Activated CD4-positive, alpha-beta T cell treated with anti-CD3 and anti-CD28 coated beads, Interleukin-2, Interleukin-4, amounts not matched to agents 100 ng/mL and 50 ng/mL, durations not matched to agents 16 hours and 8 hours (primary cell): Measurements from ENCODE around the gene FOXO1.

Experiments
- DNase-seq: peaks from one replicate; pipeline ENCODE4 v3.0.0-alpha.2; 2020; ENCODE audit warnings: low spot score

The FOXO1 gene

DNA sequence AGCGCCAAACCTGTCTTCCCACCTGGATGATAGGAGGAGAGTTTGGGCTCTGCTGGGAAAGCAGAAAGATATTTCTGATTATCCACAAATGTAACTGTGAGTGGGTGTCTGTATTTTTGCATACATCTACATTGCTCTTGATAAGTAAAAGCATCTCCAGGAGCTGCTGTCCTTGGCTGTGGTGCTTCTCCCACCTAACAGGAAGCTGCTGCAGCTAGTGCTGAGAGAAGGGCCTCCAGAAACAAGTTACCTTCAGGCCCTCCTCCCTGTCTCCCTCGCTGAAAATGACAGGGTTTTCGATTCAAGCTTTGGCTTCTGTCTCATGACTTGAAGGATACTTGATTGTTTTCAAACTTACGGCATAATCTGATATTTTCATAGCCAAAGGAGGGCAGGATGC is 90.1 kb downstream of the FOXO1 start:
- no peak for DNase-seq

DNA sequence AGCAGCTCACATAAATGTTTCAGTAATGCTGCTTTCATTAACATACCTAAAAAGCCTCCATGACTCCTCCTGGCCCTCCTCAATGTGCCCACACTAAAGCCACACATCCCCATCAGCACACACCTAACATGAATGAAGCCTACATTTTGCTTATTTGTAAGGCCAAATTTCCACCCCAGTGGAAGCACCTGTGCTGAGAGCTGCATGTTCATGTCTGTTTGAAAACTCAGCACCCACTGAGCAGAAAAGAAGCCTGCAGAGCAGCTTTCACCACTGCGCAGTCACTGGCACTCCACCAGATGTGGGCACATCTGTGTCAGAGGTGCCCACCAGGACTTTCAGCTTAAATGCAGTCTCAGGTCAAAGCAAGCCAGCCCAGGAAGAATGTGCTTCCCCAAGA is 93.5 kb downstream of the FOXO1 start:
- DNase-seq: no peak

DNA sequence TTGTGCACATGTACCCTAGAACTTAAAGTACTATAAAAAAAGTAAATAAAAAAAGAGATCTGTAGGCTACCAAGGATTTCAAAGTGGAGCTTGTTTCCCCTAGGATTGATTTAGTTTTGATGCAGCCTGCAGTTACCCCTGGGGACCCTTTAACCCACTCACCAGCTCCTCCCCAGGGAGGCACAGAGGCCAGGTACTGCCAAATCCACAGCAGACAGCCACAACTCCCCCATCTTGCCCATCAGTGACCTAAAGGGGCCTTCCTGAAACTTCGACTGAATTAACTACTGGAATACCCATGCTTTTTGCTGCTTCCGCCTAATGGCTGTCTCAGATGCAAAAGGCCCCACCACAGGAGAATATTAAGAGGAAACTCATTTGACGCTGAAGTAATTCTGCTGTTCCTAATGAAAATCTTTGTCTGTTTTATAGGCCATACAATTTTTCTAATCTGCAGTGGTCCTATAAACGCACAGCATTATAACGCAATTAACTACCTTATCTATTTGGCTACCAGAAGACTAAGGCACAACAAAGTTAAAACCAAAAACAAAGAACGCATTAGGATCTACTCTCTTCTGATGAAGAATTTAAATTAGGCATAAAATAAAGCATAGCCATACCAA is 95.0 kb downstream of the FOXO1 start:
- DNase-seq: no peak

DNA sequence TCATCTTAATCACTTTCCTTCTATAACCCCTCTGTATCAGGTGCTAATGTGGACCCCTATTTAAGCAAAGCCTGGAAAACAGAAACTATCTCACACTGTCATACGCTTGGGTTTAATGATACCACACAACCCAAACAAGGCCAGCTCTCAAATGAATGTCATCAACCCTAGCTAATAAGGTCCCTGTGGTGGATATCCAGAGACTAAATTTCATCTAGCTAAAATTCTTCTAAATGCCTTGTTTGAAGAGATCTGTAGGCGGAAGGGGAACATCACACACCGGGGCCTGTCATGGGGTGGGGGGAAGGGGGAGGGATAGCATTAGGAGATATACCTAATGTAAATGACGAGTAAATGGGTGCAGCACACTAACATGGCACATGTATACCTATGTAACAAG is 95.5 kb downstream of the FOXO1 start:
- no peak for DNase-seq

DNA sequence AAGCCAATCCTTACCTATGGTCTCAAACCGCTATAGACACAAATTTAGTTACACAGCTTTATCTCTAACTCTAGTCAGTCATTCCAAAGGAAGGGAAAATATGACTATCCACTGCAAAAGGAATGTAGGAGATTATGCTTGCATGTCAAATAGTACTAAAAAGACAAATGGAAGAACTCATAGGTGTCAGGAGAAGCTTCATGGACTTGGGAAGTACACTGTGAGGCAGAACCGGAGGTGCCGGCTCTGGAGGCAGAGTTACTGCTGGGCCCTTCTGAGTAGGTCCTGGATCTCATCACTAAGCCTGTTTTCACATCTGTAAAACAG is 97.5 kb downstream of the FOXO1 start:
- no peak for DNase-seq

DNA sequence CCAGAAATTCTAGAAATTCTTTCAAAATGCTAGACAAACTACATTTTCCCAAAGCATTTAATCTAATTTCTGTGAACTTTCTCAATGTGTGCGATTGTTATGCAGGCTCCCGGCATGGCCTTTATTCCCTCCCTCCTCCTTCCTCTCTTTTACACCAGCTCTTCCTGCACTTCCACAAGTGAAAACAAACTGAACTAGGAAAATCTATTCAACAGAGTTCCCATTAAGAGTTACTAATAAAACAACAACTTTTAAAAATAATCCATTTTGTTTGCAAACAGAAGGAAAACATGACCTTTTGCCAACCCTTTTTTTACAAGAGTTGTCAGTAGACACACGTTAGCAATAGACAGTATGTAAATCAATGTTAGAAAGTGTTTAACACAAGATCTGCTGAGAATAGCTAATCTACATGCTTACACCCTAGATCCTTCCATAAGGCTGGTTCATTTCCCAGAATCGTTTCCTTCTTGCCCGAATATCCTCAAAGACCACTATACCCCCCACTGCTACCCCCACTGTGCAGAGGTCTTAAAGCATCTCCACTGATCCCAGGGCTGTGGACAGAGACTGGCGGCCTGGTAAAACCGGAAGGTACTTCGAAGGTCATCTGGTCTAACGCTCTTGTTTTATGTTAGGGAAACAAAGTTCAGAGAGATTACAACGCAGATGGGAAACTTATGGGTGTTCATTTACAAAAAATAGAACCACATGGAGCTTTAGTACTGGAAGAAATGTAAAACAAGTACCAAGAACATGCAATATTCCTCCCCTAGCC is 98.0 kb downstream of the FOXO1 start:
- DNase-seq: no peak

DNA sequence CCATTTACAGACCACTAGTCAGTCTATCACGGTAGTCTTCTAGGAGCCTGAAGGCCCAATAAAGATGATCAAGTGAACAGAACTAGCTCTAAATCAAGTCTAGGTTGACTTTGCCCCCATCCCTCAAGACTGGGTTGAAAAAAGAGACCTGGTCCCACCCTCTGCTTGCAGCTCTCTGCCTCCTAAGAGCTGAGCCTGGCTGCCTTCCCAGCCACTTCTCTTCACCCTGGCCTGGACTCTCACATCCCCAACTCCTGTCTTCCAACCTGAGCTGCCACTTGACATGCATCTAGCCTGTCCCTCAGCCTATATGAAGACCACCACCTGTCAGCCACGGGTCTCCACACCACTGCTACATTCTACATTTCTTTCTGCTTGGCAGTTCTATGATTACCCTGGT is 99.6 kb downstream of the FOXO1 start:
- no peak for DNase-seq

DNA sequence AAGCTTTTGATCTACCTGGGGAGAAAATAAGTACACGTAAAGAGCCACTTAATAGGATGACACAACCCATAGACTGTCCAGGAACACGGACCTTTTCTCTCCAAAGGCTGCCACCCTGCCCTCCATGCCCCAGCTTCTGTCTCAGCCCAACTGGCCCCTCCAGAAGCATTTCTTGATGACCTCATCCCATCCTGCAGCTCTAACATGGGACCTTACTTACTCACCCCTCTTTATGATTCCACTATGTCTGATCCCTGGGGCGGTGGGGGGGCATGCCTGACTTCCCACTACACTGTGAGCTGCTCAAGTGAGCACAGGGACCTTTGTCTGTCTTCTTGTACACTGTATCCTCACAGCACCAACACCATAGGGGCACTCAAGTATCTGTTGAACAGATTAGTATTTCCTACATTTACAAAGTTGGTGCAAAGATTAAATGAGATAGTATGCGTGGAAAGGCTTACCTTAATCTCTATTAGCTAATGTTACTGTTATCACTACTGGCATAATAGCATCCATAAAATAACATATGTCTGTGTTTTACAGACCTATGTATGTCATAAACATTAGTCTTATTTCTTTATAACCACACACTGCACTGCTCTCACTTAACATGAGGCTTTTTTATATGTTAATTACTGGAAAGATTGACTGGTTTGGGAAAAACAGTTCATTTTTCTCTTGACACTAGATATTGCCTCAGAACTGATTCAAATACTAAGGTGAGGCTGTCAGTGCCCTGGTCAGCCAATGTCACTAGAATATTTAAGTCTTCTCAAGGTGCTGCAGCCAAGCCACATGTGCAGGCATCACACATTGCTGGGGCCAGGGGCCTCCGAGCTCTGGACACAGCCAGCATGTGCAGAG is 100.9 kb downstream of the FOXO1 start:
- no peak for DNase-seq

DNA sequence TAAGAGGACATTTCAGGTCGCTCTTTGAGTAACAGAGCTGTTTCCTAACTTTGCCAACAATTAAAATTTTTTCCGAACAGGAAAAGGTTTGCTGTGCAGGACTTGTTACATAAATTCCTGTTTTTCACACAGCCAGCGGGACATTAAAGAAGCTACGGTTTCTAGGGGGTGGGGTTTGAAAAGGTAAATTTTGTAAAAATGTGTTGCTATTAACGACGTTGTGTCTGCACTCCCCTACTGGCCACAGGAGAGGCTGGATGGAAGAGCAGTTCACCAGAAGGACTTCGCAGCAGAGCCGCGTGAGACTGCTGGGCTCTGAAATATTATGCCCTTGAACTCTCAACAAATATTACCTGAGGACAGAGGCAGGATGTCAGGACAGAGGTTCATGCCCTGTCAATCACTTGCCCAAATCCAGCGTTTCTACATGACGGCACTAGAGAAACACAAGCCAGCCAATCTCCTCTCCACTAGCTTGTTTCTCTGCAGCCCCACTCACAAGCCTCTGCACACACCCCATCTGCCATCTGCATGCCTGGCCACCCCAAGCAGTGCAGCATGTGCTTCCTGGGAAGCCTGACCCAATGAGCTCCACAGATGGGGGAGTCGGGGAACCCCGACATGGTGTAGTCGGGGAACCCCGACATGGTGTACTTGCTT is 102.0 kb downstream of the FOXO1 start:
- no peak for DNase-seq

DNA sequence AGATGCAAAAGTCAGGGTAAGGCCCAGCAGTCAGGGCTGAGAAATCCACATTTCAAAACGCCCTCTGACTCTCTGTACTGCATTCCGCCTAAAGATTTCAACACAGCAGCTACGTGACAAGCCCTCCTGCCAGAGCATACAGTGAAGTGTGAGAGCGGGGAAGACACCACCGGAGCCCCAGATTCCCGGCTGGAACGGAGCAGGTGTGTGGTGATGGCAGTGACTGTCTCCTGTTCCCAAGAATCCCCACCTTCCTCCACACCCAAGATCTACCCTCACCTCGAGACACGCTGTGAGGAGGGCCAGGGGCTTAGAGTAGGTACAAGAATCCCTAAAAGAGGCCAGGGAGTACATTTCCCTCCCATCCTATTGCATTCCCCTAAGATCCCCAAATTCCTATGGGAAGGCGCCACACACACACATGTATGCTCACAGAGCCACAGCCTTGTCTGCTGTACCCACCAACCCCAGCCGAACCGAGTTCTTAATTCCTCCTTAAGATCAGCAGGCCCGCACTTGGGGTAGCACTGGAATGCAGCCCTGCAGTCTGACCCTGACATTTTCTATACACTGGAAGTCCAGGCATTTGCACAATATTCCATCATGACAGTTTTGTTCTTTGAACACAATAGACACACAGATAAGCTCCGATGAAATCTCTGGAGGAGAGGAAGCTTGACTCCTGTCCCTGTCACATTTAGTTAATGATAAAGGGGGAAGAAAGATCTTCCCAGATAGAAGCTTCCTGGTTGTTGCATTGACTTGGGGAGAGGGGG is 102.9 kb downstream of the FOXO1 start:
- DNase-seq: no peak

DNA sequence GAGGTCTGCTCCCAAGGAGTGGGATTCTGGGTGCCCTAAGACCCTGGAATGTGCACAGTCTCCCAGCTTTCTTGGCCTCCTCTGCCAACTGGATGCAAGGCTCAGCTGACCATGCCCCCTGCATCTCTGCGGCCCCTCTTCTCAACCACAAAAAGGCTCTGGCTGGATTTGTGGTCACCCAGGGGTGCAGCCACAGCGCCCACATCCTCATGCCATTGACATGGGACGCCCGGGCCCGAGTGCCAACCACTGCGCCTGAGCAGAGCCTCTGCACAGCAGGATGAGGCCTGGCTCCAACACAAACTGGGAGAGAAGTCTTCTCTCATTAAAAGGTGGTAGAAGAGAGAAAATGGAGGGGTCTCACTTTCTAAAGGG is 103.5 kb downstream of the FOXO1 start:
- DNase-seq: peak; percentile 30

DNA sequence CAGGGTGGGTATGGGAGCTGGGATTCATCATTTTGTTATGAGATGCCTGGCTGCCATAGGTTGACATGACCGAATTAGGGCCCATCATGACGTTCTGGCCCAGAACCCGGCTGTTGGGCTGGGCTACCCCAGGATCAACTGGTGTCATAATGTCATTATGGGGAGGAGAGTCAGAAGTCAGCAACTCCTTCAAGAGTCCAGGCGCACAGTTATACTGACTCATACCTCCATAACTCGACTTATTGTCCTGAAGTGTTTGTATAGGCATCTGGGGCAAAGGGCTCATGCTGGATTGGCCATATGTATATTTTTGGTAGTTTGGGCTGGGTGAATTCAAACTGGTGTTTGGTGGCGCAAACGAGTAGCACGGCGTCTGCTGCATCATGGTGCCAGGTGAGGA is 106.5 kb downstream of the FOXO1 start:
- DNase-seq: no peak

DNA sequence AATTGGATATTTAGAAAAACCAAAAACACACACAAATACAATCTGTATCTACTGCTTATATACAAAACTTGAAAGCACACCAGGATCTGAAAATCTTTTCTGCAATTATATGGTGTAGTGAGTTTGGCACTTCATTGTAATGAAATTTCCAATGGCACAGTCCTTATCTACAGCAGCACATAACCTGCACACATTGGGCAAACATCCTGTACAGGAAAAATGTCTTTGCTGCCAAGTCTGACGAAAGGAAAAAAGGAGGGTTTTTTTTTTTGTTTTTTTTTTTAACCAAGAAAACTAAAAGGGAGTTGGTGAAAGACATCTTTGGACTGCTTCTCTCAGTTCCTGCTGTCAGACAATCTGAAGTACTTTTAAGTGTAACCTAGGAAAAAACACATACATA is 107.8 kb downstream of the FOXO1 start:
- no peak for DNase-seq

DNA sequence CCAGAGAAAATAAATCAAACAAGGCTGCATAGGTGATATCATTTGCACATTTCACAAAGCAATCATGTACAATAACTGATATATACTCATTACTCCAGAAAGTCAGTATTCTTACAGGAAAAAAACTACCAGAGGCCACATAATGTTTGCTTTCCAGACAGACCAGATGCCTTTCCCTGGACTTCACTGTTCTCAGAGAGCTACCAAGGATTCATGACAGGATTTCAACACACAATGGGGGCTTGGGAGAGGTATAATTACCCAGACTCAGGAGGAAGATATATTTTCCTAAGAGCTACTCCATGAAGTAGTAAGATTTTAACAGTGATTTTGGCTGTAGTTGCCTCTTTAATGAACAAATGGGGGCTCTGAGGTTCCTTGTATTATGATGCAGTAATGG is 110.0 kb downstream of the FOXO1 start:
- no peak for DNase-seq

DNA sequence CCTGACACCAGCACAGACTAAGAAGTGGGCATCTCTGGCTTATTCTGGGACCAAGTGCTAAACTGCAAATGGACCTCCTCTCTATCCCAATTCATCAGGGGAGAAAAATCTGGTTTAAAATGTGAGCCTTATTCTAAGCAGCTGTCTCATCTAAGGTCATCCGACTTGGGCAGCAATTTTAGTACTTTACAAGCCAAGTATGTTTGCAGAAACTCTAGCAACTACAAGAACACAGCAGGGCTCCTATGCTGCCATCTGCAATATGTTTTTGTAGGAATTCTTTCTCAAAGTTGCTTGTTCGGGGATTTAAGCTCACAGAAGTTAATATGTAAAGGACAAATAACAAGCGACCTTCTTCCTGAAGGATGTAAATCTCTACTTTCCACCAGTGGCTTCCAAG is 113.1 kb downstream of the FOXO1 start:
- no peak for DNase-seq

DNA sequence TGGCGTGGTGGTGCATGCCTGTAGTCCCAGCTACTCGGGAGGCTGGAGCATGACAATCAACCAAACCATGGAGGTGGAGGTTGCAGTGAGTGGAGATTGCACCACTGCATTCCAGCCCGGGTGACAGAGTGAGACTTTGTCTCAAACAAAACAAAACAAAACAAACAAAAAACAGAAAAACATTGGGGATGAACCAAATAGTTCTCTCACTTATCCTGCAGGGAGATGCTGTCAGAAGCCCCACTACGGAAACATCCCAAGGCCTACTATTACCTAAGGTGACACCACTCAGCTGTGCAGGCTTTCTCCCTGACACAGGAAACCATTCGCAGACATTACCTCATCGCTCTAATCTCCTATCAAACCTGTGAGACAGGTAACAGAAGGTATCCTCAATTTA is 113.5 kb downstream of the FOXO1 start:
- DNase-seq: no peak

DNA sequence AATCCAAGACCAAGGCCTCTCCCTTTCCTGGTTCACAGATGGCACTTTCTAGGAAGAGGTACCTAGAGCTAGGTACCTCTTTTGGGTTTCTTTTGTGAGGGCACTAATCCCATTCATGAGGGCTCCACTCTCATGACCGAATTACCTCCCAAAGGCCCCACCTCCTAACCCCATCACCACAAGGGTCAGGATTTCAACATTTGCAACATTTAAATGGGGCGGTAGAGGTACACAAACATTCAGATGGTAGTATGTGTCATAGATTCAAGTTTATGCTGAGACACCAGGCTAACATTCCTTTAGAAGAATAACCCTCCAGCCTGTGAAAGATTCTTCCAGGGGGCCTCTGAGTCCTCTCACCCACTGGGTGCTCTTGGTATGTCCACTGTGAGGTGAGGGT is 116.3 kb downstream of the FOXO1 start:
- no peak for DNase-seq

DNA sequence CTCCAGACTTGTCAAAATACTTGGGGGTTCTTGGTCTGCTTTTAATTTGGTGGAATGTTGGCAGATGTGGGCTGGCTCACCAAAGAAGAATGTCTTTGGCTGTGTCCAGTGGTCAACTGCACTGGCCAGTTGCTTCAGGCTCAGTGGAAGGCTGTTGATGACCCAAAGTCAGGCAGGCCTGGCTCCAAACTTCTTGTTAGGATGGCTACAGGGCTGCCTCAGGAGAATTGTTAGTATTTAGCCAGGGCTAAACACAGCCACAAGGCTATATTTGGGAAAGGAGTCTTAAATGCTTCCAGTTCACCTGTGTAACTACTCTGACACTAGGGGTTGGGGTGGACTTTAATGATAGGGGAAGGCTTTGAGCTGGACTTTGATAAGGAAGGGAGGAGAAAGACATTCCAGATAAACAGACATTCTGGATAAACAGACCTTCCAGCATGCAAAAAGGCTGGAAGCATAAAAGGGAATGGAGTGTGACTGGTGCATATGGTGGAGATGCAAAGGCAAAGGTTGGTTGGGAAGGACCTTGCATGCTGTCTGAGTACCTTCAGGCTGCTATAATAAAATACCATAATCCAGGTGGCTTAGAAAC is 116.8 kb downstream of the FOXO1 start:
- no peak for DNase-seq

DNA sequence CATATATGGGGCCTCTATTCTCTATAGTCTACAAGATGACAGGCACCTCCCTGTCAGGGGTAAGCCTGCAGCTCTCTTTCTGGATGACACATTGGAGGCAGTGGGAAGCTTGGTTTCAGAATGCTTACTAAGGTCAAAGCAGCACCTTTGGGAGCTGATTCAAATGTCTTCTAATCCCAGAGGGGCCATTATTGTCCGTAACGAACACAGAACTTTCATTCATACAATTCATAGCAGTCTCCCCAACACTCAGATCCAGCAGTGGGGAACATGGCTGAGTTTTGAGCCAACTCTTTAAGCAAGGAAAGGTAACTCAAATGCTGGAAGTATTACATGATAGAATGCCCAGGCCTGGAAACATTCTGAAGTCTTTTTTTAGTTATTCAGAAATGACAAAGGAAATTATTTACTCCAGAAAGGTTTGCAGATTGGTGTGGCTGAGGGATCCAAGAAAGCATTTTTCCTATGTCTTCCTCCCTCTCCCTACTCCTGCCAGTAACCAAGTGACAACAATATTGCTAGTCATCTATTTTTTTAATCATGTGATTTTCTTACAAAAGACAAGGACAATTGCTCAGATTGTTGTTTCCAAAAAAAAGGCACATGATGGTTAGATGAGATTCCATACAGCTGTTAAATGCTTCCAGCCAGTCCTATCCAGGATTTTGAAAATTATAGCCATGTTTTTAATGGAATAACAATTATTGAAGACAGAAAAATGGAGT is 118.7 kb downstream of the FOXO1 start:
- DNase-seq: no peak

DNA sequence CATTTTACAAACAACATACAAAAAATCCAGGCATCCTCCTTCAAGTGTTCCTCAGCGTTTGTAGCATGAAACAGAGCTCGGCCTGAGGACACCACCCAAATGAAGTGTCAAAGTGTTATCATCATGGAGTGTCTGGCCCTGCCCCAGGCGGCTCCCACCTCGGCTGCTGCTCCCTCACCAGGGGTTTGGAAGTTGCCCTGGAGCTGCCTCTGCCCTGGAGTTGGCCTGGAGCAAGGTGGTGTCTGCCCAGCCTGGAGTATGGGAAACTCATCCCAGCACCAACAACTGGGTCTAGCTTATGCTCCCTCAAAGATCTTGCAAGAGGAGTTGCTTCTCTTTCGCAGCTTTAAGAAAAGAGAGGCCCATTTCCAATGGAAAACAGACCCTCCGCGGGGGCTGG is 120.4 kb downstream of the FOXO1 start:
- DNase-seq: no peak
